NCI-H1436 treated with DMSO at 0.1 percent for 48 hours (cell line): ENCODE results near the gene TCERG1L.
"Not testable (repeated sequence)": the region's sequence is repeated elsewhere in the genome, so short reads cannot be mapped to it uniquely, and the experiment has no call there.

Experiments used
- DNase-seq: peaks from one replicate; lab custom pipeline; 2025; lab: John Stamatoyannopoulos, UW

TCERG1L gene

GRCh38 chr10:131186547-131187253, 124.8 kb downstream of the TCERG1L start:
- no peak for DNase-seq

DNA sequence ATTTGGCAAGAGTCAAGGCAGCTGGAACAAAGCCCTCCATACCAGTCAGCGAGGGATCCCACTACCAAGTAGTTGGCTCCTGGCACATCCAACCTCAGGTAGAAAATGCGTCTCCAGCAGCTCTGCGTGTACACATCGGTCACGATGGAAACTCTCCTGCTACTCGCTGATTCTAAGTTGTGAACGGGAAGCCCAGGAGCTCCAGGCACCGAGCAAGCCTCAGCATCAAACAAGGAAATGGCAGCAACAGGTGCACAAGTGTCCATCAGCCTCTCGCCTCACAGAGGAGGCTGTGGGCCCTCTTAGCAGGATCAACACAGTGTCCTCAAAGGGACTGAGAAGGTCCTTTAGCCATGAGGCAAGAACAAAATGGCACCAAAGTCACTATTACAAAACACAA, 127.0 kb downstream of the TCERG1L start:
- no peak for DNase-seq

DNA sequence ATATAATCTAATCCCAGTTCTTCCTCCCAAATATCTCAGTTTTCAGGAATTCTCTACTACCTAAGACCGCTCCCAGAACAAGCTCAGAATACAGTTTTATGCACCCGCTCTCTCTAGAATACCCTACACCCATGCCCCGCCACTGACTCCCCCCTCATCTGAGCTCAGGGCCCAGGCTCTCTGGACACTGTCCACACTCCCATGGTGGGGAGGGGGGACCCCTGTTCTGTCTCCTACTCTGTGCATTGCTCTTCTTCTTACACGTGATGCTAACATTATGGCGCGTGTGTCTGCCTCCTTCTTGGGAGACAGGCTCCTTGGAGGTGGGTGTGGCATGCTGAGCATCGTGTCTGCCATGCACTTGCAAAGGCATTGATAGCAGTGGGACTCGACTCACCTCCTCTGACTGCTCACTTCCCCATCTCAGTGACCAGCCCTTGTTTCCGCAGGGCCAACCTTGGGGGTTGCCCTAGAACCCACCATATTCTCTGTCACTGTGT, 127.9 kb downstream of the TCERG1L start:
- no peak for DNase-seq

GRCh38 chr10:131181456-131181855, 130.1 kb downstream of the TCERG1L start:
- DNase-seq, result no peak

- no peak for DNase-seq
Observed at GRCh38 chr10:131180740-131181415, 130.6 kb downstream of the TCERG1L start.

DNA sequence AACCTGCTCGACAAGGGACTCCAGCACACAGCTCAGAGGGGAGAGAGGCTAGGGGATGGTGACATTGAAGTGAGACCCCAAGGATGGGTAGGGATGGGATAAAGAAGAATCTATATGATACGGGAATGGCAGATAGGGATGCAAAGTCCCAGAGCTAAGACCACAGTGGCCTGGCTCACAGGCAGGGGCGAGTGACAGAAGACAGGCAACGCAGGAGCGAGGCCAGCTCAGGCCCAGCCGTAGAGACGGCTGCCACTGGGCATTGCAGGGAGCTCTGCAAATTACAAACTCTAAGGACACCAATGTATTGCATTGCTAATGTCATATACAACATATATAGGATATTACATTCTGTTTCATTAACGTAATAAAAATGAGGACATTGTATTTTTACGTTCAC, 131.4 kb downstream of the TCERG1L start:
- no peak for DNase-seq

GRCh38 chr10:131179361-131179760, 132.2 kb downstream of the TCERG1L start:
- no peak for DNase-seq

DNA sequence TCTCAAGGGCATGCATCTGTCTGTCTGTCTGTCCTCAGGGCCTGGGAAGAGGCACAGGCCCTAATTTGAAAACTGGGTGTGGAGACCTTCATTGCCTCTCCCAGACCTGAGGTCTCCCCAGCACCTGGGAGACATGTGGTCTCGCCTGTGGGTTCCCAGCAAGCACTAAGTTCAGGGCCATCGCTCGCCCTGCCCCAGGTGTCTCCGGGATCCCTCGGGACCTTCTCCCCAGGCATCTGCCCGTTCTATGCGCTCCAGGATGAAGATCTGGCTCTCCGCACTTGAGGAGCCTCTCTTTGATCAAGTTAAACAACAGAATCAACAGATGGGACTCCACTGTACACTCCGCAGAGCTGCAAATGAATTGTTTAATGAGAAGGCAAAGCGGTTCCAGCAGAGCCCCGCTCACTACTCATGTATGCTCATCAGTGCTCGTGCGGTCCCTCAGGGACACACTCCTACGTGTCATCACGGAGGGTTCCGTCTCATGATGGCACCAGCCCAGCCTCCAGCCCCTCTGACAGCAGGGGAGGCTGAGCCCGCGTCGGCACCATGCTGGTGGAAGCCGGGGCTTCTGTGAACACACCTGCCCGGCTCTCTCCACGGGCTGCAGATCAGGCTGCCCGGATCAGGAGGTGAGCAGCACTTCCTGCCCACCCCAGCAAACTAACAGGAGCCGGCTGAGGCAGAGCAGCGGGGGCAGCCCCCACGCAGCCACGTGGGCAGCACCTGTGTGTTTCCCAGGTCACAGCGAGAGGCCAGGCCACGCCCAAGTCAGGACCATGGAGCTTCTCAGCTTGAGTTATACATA, 132.8 kb downstream of the TCERG1L start:
- DNase-seq, result no peak

- DNase-seq, result no peak
Observed at GRCh38 chr10:131177431-131178327, 133.8 kb downstream of the TCERG1L start.

DNA sequence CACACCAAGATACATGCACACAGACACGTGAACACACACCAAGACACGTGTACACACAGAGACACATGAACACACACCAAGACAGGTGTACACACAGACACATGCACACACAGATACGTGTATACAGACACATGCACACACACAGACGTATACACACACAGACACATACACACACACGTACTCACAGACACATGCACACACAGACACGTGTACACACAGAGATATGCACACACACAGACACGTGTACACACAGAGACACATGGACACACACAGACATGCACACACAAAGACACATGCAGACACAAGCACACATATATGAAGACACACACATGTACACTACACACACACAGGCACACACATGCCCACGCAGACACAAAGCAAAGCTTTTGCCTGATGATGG, 134.6 kb downstream of the TCERG1L start:
- DNase-seq, result no peak

DNA sequence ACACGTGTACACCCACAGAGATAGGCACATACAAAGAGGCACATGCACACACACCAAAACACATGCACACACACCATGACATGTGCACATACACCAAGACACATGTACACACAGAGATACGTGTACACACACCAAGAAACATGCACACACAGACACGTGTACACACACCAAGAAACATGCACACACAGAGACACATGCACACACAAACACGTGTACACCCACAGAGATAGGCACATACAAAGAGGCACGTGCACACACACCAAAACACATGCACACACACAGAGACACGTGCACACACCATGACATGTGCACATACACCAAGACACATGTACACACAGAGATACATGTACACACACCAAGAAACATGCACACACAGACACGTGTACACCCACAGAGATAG, 135.2 kb downstream of the TCERG1L start:
- not testable (repeated sequence) for DNase-seq

GRCh38 chr10:131175891-131176290, 135.6 kb downstream of the TCERG1L start:
- DNase-seq, result no peak

DNA sequence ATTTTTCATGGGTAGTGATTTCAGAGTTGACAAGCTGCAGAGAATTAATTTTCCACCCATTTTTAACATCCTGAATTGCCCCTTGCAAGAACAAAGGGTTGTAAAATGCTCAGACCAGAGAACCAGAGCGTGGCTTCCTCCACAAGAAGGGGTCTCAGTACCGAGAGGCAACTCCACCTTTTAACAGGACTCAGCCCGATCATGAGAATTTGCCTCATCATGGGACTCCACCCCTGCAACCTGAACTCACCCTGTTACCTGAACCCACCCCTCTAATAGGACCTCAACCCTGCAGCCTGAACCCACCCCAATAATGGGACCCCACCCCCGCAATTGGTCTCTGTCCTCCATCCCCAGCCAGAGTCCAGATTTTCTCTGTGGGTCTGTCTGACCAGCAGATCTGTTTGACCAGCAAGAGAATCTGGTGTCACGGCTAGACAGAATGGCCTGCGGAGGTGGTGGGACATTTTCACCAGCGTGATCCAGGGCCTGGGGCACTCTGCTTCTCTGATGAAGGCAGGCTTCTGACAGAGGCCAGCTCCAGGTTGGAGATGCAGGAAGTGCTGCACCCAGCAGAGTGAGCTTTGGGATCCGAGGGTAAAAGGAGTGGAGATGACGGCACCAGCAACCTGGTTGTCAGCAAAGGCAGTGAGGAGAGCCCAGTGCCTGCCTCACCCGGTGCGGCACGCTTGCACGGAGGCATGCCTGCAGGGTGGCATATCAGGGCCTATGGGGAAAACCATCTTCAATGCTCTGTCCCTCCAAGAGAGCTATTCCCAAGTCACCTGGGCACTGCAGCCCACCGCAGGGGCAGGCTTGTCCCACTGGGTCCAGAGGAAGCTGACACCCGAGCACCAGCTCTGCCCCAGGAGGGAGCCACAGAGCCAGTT, 136.6 kb downstream of the TCERG1L start:
- DNase-seq, result no peak

DNA sequence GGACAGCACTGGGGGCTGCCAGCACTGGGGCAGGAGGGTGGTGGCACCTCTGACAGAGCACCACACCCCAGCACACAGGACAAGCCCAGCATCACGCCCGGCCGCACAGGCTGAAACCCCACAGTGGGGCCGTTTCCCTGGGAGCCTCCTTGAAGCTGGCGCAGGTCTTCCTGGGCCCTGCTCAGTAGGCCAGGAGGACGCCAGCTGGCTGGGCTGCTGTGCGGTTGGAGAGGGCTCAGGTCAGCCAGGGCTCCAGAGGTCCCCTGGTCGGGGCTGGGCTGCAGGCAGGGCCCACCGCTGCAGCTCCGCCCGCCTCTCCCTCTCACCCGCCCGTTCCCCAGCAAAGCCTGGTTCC, 137.3 kb downstream of the TCERG1L start:
- DNase-seq, result no peak

DNA sequence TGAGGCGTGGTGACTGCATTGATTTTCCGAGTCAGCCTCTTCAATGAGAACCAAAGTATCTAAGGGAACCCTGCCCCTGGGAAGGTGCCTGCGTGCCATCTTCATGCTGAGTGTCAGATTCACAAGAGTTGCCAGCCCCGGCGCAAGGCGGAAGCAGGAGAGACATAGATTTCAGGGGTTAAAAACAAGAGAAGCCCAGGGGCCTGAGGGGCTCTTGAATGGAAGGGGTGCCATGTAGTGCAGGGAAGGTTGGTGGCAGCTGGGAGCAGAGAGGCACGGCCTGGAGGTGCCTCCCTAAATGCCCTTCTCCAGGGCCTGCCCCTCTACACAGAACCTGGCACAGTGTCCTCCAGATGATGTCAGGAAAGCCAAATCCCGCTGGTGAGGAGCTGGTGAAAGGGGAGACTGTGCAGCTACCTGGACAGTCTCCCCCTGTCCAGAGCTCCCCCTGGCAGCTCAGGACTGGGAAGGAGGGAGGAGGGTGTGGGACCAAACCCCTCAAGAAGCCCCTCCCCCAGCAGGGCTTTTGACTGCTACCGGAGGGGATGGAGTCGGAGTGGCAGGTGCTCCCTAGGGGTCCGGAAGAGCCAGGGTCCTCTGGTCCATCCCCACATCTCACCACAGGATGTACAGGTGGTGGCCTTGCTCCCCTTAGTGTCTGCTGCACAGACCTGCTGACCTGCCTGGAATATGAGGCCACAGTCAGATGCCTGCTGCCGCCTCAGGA, 137.9 kb downstream of the TCERG1L start:
- DNase-seq, result no peak

DNA sequence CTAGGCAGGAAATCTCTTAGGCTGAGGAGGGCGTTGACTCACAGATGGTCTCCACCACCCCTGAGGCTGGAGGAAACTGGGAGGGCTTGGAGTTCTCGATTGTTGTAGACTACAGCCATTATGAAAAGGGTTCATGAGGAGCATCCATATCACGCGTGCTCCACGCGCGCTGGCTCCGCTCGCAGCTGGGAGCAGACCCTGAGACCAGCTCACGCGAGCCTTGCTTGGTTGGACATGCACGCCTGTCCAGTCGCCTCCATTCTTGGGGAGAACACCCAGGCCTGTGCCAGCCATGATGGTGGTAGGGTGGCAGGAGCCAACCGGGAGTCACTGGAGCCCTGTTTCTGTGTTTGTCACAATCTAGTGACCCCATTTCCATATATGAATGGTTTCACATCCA, 139.1 kb downstream of the TCERG1L start:
- no peak for DNase-seq

DNA sequence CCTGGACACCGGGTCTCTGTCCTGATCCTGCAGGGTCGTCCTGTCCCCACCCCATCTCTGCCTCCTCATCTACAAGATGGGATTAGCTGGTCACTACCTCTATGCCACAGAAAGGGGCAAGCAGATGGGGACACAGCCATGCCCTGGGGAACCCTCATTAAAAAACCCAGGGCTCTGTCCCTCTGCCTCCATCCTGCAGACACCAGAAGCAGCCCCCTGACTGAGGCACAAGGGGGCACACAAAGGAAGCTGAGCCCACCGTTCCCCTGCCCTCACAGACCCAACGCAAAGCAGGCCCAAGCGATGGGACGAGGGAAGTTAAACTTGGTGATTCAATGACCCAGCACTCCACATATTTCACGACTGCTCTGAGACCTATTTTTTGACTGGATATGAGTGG, 142.4 kb downstream of the TCERG1L start:
- no peak for DNase-seq

DNA sequence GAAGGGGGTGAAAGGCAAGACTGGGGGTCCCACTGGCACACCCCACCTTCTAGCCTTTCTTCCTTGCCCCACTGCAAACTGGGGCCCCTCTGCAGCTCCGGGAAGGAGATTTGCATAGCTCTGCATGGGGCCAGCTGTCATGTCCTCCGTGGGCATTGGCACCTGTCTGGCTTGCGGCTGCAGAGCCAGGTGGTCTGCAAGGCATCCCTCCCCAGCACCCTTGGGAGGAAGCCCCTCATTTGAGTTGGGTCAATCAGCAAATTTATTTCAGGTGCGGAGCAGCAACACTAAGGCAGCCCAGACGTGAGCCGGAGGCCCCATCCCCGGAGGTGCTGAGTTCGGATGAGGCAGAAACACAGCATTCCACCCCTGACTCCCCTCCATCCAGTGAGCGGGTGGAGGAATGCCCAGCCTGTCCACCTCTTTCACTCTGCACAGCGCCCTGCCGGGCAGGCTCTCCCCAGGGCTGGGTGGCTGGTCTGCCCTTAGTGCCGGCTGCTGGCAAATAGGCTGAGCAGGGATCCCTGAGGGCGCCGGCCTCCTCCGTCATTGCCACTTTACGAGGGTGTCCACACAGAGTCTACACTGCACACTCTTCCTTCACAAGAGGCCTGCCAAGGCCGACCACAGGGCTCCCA, 143.2 kb downstream of the TCERG1L start:
- no peak for DNase-seq

- no peak for DNase-seq
Observed at GRCh38 chr10:131167036-131167860, 144.3 kb downstream of the TCERG1L start.
